ENCODE measurements around the gene TRAPPC3L.

GRCh38 chr6:116580198-116580597 is 34.7 kb upstream of the TRAPPC3L start:
- TF ChIP-seq FOXK2 (IDR thresholded peaks at IDR 0.05) (no peak), FOXA1 (IDR thresholded peaks at IDR 0.05) (no peak), SUZ12 (IDR thresholded peaks at IDR 0.05) (no peak), FOXM1 (IDR thresholded peaks at IDR 0.05; ENCODE audit: borderline replicate concordance) (no peak), CTBP1 (IDR thresholded peaks at IDR 0.05; ENCODE audit: borderline replicate concordance) (no peak), HDGF (IDR thresholded peaks at IDR 0.05; ENCODE audit: borderline replicate concordance) (no peak), SP1 (IDR thresholded peaks at IDR 0.05) (no peak), ELF4 (IDR thresholded peaks at IDR 0.05) (no peak), LEF1 (IDR thresholded peaks at IDR 0.05; ENCODE audit: borderline replicate concordance) (no peak)

Data from HEK293T (cell line).